Gastrocnemius medialis (tissue), 4 donors: ENCODE results near the gene ATP13A3. TPM values are rescaled to one million over a fixed set of nuclear protein-coding genes. Genes with fewer than 3 reads are reported as not detected.

ENCODE experiments used
- ATAC-seq, 2 donors: fragments of 150-250 bp; one replicate each; pipeline ENCODE4 v1.9.1; 2016
- DNase-seq, 2 donors: peaks; one replicate each; pipeline ENCODE4 v3.0.0-alpha.2; 2019
- H3K27ac ChIP-seq, 4 donors: fragments of 200-600 bp; sonication (generic); 1 replicate in 1 of 4; 2 replicates in 3 of 4; pipeline ENCODE4 v1.5.1; 2016 to 2018; ENCODE audit warnings: mild to moderate bottlenecking in 2 of 4, moderate library complexity in 1 of 4
- H3K27me3 ChIP-seq, 3 donors: fragments of 200-600 bp; sonication (generic) in 2 of 3; 1 replicate in 1 of 3; 2 replicates in 2 of 3; pipeline versions ENCODE4 v1.5.1 to v1.6.0; 2016 to 2019; ENCODE audit warnings: mild to moderate bottlenecking in 1 of 3, moderate library complexity in 1 of 3
- H3K36me3 ChIP-seq, 2 donors: fragments of 200-600 bp; sonication (generic) in 1 of 2; one replicate each; pipeline ENCODE4 v1.5.1; 2017 to 2018
- H3K4me1 ChIP-seq, 2 donors: fragments of 200-600 bp; sonication (generic) in 1 of 2; one replicate each; pipeline ENCODE4 v1.5.1; 2016 to 2017; ENCODE audit warnings: mild to moderate bottlenecking in 2 of 2
- H3K4me3 ChIP-seq, 4 donors: fragments of 200-600 bp; sonication (generic) in 3 of 4; 1 replicate in 1 of 4; 2 replicates in 3 of 4; pipeline ENCODE4 v1.5.1; 2016 to 2019; ENCODE audit warnings: mild to moderate bottlenecking in 2 of 4
- H3K9me3 ChIP-seq, 3 donors: fragments of 200-600 bp; sonication (generic) in 2 of 3; 1 replicate in 1 of 3; 2 replicates in 2 of 3; pipeline ENCODE4 v1.5.1; 2016 to 2019
- CTCF ChIP-seq, 5 experiments: fragments of 450-650 bp in 3 of 5; fragments of 200-600 bp in 2 of 5; sonication (generic) in 2 of 5; IDR thresholded peaks in 4 of 5; conservative IDR thresholded peaks in 1 of 5; 1 replicate in 4 of 5; 2 replicates in 1 of 5; pipeline ENCODE4 v1.5.1; 2016 to 2019; ENCODE audit warnings: antibody characterized with exemption in 5 of 5, mild to moderate bottlenecking in 3 of 5, moderate library complexity in 3 of 5
- POLR2A ChIP-seq, 2 donors: fragments of 450-650 bp; IDR thresholded peaks; one replicate each; pipeline ENCODE4 v1.6.1; 2017; ENCODE audit warnings: antibody characterized with exemption in 2 of 2, mild to moderate bottlenecking in 2 of 2, moderate library complexity in 2 of 2
- in situ Hi-C, 4 donors: fragments of 200-750 bp; cut with MboI; loops; one replicate each; pipeline versions ENCODE4 v1.15.0 to v1.8.0; 2017; ENCODE audit warnings: low sequenced_read_pairs in 4 of 4
- intact Hi-C: fragments of 100-400 bp; cut with DNase I; formaldehyde crosslinking; loops from one replicate; pipeline ENCODE4 v1.15.1; 2023; ENCODE audit warnings: low total_unique reads
- total RNA-seq, 4 donors: library from RNA; depleted of rRNA; stranded (reverse); fragments of >200 nt; gene quantifications; one replicate each; pipeline versions ENCODE4 v1.1.0 to v1.2.3, GENCODE V29; 2016

ATP13A3 gene
- total RNA-seq, 4 donors from 2014 or later: 31.8 to 90.2 (median 57.3) TPM

- Histone ChIP-seq H3K4me3 (no peak overlapping the region), H3K36me3 (no peaks in the 10 kb centered on the region), H3K27me3 (no peaks in the 10 kb centered on the region), H3K4me1 (peaks cover 18 to 19% of the 10 kb centered on the region in 2 donors), H3K9me3 (no peaks in the 10 kb centered on the region), H3K27ac (no peak overlapping the region)
- TF ChIP-seq CTCF (IDR thresholded peaks at IDR 0.05 in 4 of 5, conservative IDR thresholded peaks at IDR 0.05 in 1 of 5) (no peak), POLR2A (IDR thresholded peaks at IDR 0.05) (no peak)
- no peak for ATAC-seq
- DNase-seq: no peak
- in situ Hi-C loops (no loop called here), intact Hi-C loops (no loop called here)
These were observed 12.1 kb downstream of the ATP13A3 start for GRCh38 chr3:194474675-194475074.

- ATAC-seq: peak; percentile 78 to 83
- TF ChIP-seq CTCF (IDR thresholded peaks at IDR 0.05 in 4 of 5, conservative IDR thresholded peaks at IDR 0.05 in 1 of 5) (peak; percentile 82 to 96 (median 91)), POLR2A (IDR thresholded peaks at IDR 0.05) (no peak)
- Histone ChIP-seq H3K9me3 (no peaks in the 10 kb centered on the region), H3K27ac (no peak overlapping the region), H3K36me3 (no peaks in the 10 kb centered on the region), H3K4me1 (peaks cover 18 to 19% of the 10 kb centered on the region in 2 donors), H3K4me3 (no peak overlapping the region), H3K27me3 (no peaks in the 10 kb centered on the region)
- intact Hi-C loops (no loop called here), in situ Hi-C loops (no loop called here)
- no peak for DNase-seq
These were observed 14.4 kb downstream of the ATP13A3 start for GRCh38 chr3:194472290-194472920.

GRCh38 chr3:194471863-194472262, 14.9 kb downstream of the ATP13A3 start:
- in situ Hi-C loops: no loop called here
- H3K4me1 ChIP-seq: peaks cover 13 to 15% of the 10 kb centered on the region in 2 donors
- no peaks in the 10 kb centered on the region for H3K9me3 ChIP-seq
- no peak for TF ChIP-seq POLR2A (IDR thresholded peaks at IDR 0.05)
- TF ChIP-seq CTCF (IDR thresholded peaks at IDR 0.05 in 4 of 5, conservative IDR thresholded peaks at IDR 0.05 in 1 of 5): no peak
- H3K36me3 ChIP-seq: no peaks in the 10 kb centered on the region
- ATAC-seq (peak in 1 of 2 donors; percentile 18), DNase-seq (no peak)
- intact Hi-C loops: no loop called here
- H3K27me3 ChIP-seq: no peaks in the 10 kb centered on the region
- H3K27ac ChIP-seq: no peak overlapping the region
- no peak overlapping the region for H3K4me3 ChIP-seq

GRCh38 chr3:194470615-194471014, 16.2 kb downstream of the ATP13A3 start:
- DNase-seq: no peak
- Histone ChIP-seq H3K36me3 (no peaks in the 10 kb centered on the region), H3K4me3 (no peak overlapping the region), H3K27me3 (no peaks in the 10 kb centered on the region), H3K27ac (no peak overlapping the region), H3K9me3 (no peaks in the 10 kb centered on the region), H3K4me1 (peaks cover 3 to 4% of the 10 kb centered on the region in 2 donors)
- intact Hi-C loops: no loop called here
- ATAC-seq: no peak
- in situ Hi-C loops: no loop called here
- TF ChIP-seq POLR2A (IDR thresholded peaks at IDR 0.05): no peak
- no peak for TF ChIP-seq CTCF (IDR thresholded peaks at IDR 0.05 in 4 of 5, conservative IDR thresholded peaks at IDR 0.05 in 1 of 5)

- H3K4me1 ChIP-seq: no peaks in the 10 kb centered on the region
These were observed 16.8 kb downstream of the ATP13A3 start for GRCh38 chr3:194469977-194470376.

More at GRCh38 chr3:194469977-194470376, 16.8 kb downstream of the ATP13A3 start:
- in situ Hi-C loops: no loop called here
- H3K27me3 ChIP-seq: no peaks in the 10 kb centered on the region
- TF ChIP-seq POLR2A (IDR thresholded peaks at IDR 0.05) (no peak), CTCF (IDR thresholded peaks at IDR 0.05 in 4 of 5, conservative IDR thresholded peaks at IDR 0.05 in 1 of 5) (no peak)
- no peak overlapping the region for H3K4me3 ChIP-seq
- intact Hi-C loops: no loop called here
- no peak for DNase-seq
- H3K9me3 ChIP-seq: no peaks in the 10 kb centered on the region
- ATAC-seq: no peak
- H3K36me3 ChIP-seq: no peaks in the 10 kb centered on the region
- H3K27ac ChIP-seq: no peak overlapping the region
